ENCODE measurements around the gene CYP27C1.

CYP27C1 gene

GRCh38 chr2:127191331-127192219 lies 28.5 kb downstream of the CYP27C1 start:
- no peak for DNase-seq

- no peak for DNase-seq
Measured at GRCh38 chr2:127188797-127189196, 31.3 kb downstream of the CYP27C1 start.

- no peak for DNase-seq
Measured at GRCh38 chr2:127187831-127188230, 32.3 kb downstream of the CYP27C1 start.

GRCh38 chr2:127187081-127187775 lies 32.9 kb downstream of the CYP27C1 start:
- no peak for DNase-seq

GRCh38 chr2:127185705-127186104 lies 34.4 kb downstream of the CYP27C1 start:
- DNase-seq = no peak

GRCh38 chr2:127185093-127185492 lies 35.0 kb downstream of the CYP27C1 start:
- peak in 1 of 2 experiments; percentile 17 for DNase-seq

GRCh38 chr2:127183771-127184170 lies 36.3 kb downstream of the CYP27C1 start:
- no peak for DNase-seq

- DNase-seq = no peak
Measured at GRCh38 chr2:127182626-127183458, 37.3 kb downstream of the CYP27C1 start.

- no peak for DNase-seq
Measured at GRCh38 chr2:127181851-127182250, 38.2 kb downstream of the CYP27C1 start.

GRCh38 chr2:127179766-127180165 lies 40.3 kb downstream of the CYP27C1 start:
- DNase-seq = no peak

- DNase-seq = no peak
Measured at GRCh38 chr2:127177617-127178263, 42.4 kb downstream of the CYP27C1 start.

GRCh38 chr2:127176371-127177311 lies 43.5 kb downstream of the CYP27C1 start:
- no peak for DNase-seq

- DNase-seq = no peak
Measured at GRCh38 chr2:127175751-127176354, 44.2 kb downstream of the CYP27C1 start.

GRCh38 chr2:127175041-127175721 lies 44.9 kb downstream of the CYP27C1 start:
- peak in 1 of 2 experiments; percentile 13 for DNase-seq

GRCh38 chr2:127174640-127175039 lies 45.5 kb downstream of the CYP27C1 start:
- no peak for DNase-seq

GRCh38 chr2:127174136-127174535 lies 46.0 kb downstream of the CYP27C1 start:
- DNase-seq = peak; percentile 14 to 28

GRCh38 chr2:127173057-127173456 lies 47.0 kb downstream of the CYP27C1 start:
- no peak for DNase-seq

- DNase-seq = no peak
Measured at GRCh38 chr2:127172306-127172705, 47.8 kb downstream of the CYP27C1 start.

- DNase-seq = no peak
Measured at GRCh38 chr2:127170452-127171197, 49.5 kb downstream of the CYP27C1 start.

- DNase-seq = no peak
Measured at GRCh38 chr2:127170021-127170420, 50.1 kb downstream of the CYP27C1 start.
